ENCODE measurements around the gene FBXL7. TPM values are rescaled to one million over a fixed set of nuclear protein-coding genes. Genes with fewer than 3 reads are reported as not detected.

The FBXL7 gene
- total RNA-seq, 1 experiment from 2014 or later, result not detected

DNA sequence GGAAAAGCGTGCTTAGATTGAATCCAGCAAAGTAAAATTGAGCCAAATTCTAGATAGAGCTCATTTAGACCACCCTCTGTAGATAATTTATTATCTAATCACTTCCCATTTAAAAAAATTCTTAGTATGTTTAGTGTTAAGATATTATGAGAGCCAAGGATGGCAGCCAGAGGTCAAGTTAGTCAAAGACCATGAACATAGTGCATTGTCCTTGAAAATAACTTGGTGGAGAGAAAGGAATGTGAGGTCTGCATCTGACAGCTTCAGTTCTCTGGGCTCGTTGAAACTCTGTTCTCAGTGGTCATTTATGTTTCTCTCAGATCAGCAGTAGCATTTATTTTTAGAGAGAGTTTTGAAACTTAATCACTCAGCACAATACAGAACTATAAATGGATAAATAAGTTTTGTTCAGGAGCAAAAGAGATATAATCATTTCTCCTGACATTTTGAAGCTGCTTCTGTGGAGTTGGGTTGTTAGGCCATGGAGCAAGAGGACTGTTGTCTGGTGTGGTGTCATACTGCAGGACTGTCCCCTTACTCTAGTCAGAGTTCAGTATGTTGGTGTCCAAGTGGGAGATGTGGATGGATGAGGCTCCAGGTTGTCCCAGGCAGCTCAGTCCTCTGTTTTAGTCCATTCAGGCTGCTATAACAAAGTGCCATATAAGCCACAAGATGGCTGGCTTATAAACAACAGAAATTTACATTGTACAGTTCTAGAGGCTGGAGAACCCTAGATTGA is 337.7 kb downstream of the FBXL7 start:
- TF ChIP-seq, protein P1, sequence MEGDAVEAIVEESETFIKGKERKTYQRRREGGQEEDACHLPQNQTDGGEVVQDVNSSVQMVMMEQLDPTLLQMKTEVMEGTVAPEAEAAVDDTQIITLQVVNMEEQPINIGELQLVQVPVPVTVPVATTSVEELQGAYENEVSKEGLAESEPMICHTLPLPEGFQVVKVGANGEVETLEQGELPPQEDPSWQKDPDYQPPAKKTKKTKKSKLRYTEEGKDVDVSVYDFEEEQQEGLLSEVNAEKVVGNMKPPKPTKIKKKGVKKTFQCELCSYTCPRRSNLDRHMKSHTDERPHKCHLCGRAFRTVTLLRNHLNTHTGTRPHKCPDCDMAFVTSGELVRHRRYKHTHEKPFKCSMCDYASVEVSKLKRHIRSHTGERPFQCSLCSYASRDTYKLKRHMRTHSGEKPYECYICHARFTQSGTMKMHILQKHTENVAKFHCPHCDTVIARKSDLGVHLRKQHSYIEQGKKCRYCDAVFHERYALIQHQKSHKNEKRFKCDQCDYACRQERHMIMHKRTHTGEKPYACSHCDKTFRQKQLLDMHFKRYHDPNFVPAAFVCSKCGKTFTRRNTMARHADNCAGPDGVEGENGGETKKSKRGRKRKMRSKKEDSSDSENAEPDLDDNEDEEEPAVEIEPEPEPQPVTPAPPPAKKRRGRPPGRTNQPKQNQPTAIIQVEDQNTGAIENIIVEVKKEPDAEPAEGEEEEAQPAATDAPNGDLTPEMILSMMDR (IDR thresholded peaks at IDR 0.05; ENCODE audit: unreplicated experiment), result no peak
- intact Hi-C loops (cut with micrococcal nuclease), result loop anchor here (5.0 kb wide), 1 partner anchor 155 kb away; no protein-coding TSS in a partner anchor
- POLR2A ChIA-PET, result no interaction called here
- CTCF ChIA-PET, result interaction anchor here (0.7 kb wide), 1 partner anchor 252 kb away, joined by 3 read pairs; no protein-coding TSS in a partner anchor
- Mint-ChIP-seq H3K36me3 (ENCODE audit: insufficient read depth, unreplicated experiment) (no peaks in the 10 kb centered on the region), H3K4me3 (ENCODE audit: unreplicated experiment) (no peak overlapping the region), H3K27ac (ENCODE audit: low read depth, unreplicated experiment) (no peak overlapping the region), H3K4me1 (ENCODE audit: insufficient read depth, unreplicated experiment) (peaks cover 13% of the 10 kb centered on the region), H3K27me3 (ENCODE audit: insufficient read depth, unreplicated experiment) (no peaks in the 10 kb centered on the region), H3K9me3 (ENCODE audit: unreplicated experiment) (no peaks in the 10 kb centered on the region)
- DNase-seq (ENCODE audit: unreplicated experiment), result no peak
- no TSS peak for BruUV-seq (replicated peaks)

DNA sequence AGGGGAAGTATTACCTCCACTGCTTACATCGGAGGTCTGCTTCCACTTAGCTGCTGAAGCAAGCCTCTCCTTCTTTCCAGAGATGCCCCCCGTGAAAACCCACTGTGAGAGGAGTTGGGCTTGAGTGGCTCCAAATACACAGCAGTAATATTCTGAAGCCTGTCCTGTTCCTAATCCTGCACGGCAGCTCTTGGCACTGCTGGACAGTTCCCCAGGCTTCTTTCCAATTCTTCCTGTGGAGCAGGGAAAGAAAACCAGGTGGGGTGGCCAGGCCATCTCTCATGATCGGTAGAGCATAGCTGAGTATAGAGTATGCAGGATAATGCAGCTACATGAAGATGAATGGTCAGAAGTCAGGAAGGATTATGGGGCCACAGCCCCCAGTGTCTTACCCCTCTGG is 344.3 kb downstream of the FBXL7 start:
- no peaks in the 10 kb centered on the region for H3K27me3 Mint-ChIP-seq (ENCODE audit: insufficient read depth, unreplicated experiment)
- H3K27ac Mint-ChIP-seq (ENCODE audit: low read depth, unreplicated experiment), result no peak overlapping the region
- CTCF ChIA-PET, result interaction anchor here (1.3 kb wide), 1 partner anchor 36 kb away, joined by 4 read pairs; no protein-coding TSS in a partner anchor
- H3K36me3 Mint-ChIP-seq (ENCODE audit: insufficient read depth, unreplicated experiment), result no peaks in the 10 kb centered on the region
- no TSS peak for BruUV-seq (replicated peaks)
- TF ChIP-seq, protein P1 (IDR thresholded peaks at IDR 0.05; ENCODE audit: unreplicated experiment), result no peak
- POLR2A ChIA-PET, result no interaction called here
- no peaks in the 10 kb centered on the region for H3K4me1 Mint-ChIP-seq (ENCODE audit: insufficient read depth, unreplicated experiment)
- intact Hi-C loops (cut with micrococcal nuclease), result no loop called here
- no peaks in the 10 kb centered on the region for H3K9me3 Mint-ChIP-seq (ENCODE audit: unreplicated experiment)
- no peak for DNase-seq (ENCODE audit: unreplicated experiment)
- H3K4me3 Mint-ChIP-seq (ENCODE audit: unreplicated experiment), result no peak overlapping the region

DNA sequence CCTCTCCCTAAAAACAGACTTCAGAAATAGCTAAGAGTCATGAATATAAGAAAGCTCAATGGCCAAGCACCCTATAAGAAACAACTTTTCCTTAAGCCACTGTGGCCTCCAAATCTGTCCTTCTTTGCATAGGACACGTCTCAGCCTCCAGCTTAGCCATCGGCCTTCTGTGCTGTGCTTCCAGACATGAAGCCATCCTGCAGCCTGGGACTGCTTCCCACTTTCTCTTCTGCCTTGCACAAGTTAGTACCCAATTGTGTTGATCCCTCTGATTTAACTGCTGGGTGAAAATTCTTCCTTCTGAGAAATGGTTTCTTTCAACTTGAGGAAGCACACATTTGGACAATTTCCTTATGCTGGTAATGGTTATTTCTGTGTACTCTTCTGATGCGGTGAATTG is 344.9 kb downstream of the FBXL7 start:
- Mint-ChIP-seq H3K9me3 (ENCODE audit: unreplicated experiment) (no peaks in the 10 kb centered on the region), H3K27ac (ENCODE audit: low read depth, unreplicated experiment) (no peak overlapping the region), H3K36me3 (ENCODE audit: insufficient read depth, unreplicated experiment) (no peaks in the 10 kb centered on the region), H3K4me1 (ENCODE audit: insufficient read depth, unreplicated experiment) (no peaks in the 10 kb centered on the region), H3K4me3 (ENCODE audit: unreplicated experiment) (no peak overlapping the region), H3K27me3 (ENCODE audit: insufficient read depth, unreplicated experiment) (no peaks in the 10 kb centered on the region)
- no TSS peak for BruUV-seq (replicated peaks)
- no peak for DNase-seq (ENCODE audit: unreplicated experiment)
- CTCF ChIA-PET, result interaction anchor here (0.6 to 1.3 kb wide), 3 partner anchors 20 to 87 kb away, joined by 3 to 4 read pairs (median 3); no protein-coding TSS in a partner anchor
- intact Hi-C loops (cut with micrococcal nuclease), result no loop called here
- TF ChIP-seq, protein P1 (IDR thresholded peaks at IDR 0.05; ENCODE audit: unreplicated experiment), result no peak
- POLR2A ChIA-PET, result no interaction called here

DNA sequence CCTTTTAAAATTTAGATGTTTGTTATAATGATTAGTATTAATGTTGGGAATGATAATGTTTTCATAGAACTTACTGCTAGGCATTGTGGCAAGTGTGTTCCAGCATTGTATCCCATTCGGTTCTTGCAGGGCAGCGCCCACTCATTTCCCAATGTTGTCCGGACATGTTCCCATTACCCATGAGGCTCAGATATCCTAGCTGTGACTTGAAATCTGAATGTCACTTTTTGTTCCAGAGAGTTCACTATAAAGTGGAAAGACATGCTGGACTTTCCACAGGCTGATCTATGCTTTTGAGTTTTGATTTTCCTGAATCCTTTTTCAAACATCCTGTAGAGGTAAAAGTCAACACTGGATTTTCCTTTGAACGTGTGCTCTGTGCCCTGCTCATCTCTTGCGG is 350.6 kb downstream of the FBXL7 start:
- CTCF ChIA-PET, result no interaction called here
- Mint-ChIP-seq H3K27ac (ENCODE audit: low read depth, unreplicated experiment) (no peak overlapping the region), H3K27me3 (ENCODE audit: insufficient read depth, unreplicated experiment) (no peaks in the 10 kb centered on the region), H3K36me3 (ENCODE audit: insufficient read depth, unreplicated experiment) (no peaks in the 10 kb centered on the region), H3K4me1 (ENCODE audit: insufficient read depth, unreplicated experiment) (no peaks in the 10 kb centered on the region), H3K4me3 (ENCODE audit: unreplicated experiment) (no peak overlapping the region), H3K9me3 (ENCODE audit: unreplicated experiment) (no peaks in the 10 kb centered on the region)
- DNase-seq (ENCODE audit: unreplicated experiment), result no peak
- POLR2A ChIA-PET, result no interaction called here
- TF ChIP-seq, protein P1 (IDR thresholded peaks at IDR 0.05; ENCODE audit: unreplicated experiment), result no peak
- intact Hi-C loops (cut with micrococcal nuclease), result no loop called here
- no TSS peak for BruUV-seq (replicated peaks)
